CD14-positive monocyte (primary cell): ENCODE results near the gene EXO1. TPM values are rescaled to one million over a fixed set of nuclear protein-coding genes. Genes with fewer than 3 reads are reported as not detected.

Experiments
- DNase-seq, 3 donors: peaks; one replicate each; pipeline ENCODE4 v3.0.0-alpha.2; 2011 to 2022
- H2AFZ ChIP-seq: 2 replicates; pipeline ENCODE4 v1.6.0; 2012; ENCODE audit warnings: mild to moderate bottlenecking, low read depth, low read length, inconsistent platforms; ENCODE audit not compliant: insufficient read depth, poor library complexity, severe bottlenecking
- H3K27ac ChIP-seq, 2 donors: 1 replicate in 1 of 2; 2 replicates in 1 of 2; pipeline ENCODE4 v1.5.1; 2012 to 2013; ENCODE audit warnings: low read length in 2 of 2, control low read depth in 1 of 2, inconsistent platforms in 1 of 2, low read depth in 1 of 2, mild to moderate bottlenecking in 1 of 2
- H3K27me3 ChIP-seq, 2 donors: one replicate each; pipeline versions ENCODE4 v1.6.0 to v1.6.1; 2011 to 2013; ENCODE audit warnings: low read length in 2 of 2; ENCODE audit not compliant: control insufficient read depth in 2 of 2, insufficient read depth in 2 of 2
- H3K36me3 ChIP-seq, 2 donors: replicated peaks in 1 of 2; 1 replicate in 1 of 2; 2 replicates in 1 of 2; pipeline versions ENCODE4 v1.5.1 to v1.6.1; 2012 to 2013; ENCODE audit warnings: low read length in 2 of 2, control low read depth in 1 of 2, inconsistent platforms in 1 of 2, mild to moderate bottlenecking in 1 of 2; ENCODE audit not compliant: insufficient read depth in 2 of 2, control insufficient read depth in 1 of 2
- H3K4me1 ChIP-seq, 2 donors: 1 replicate in 1 of 2; 2 replicates in 1 of 2; pipeline versions ENCODE4 v1.5.1 to v1.6.1; 2012 to 2013; ENCODE audit warnings: low read length in 2 of 2, control low read depth in 1 of 2, inconsistent platforms in 1 of 2, mild to moderate bottlenecking in 1 of 2, moderate library complexity in 1 of 2; ENCODE audit not compliant: insufficient read depth in 2 of 2, control insufficient read depth in 1 of 2
- H3K4me2 ChIP-seq: replicated peaks from 2 replicates; pipeline ENCODE3; 2012; ENCODE audit warnings: low read length, moderate library complexity, mild to moderate bottlenecking; ENCODE audit not compliant: poor library complexity, severe bottlenecking; ENCODE audit errors: extremely low read depth
- H3K4me3 ChIP-seq, 3 experiments: fragments of 200-600 bp in 1 of 3; sonication (generic) in 1 of 3; replicated peaks in 1 of 3; 1 replicate in 2 of 3; 2 replicates in 1 of 3; pipeline ENCODE4 v1.5.1; 2011 to 2013; ENCODE audit warnings: low read length in 3 of 3, mild to moderate bottlenecking in 3 of 3, control low read depth in 2 of 3, low read depth in 2 of 3, inconsistent platforms in 1 of 3, moderate library complexity in 1 of 3
- H3K79me2 ChIP-seq: 2 replicates; pipeline ENCODE4 v1.6.0; 2012; ENCODE audit warnings: mild to moderate bottlenecking, control low read depth, inconsistent platforms, low read length, moderate library complexity; ENCODE audit not compliant: insufficient read depth
- H3K9ac ChIP-seq: 2 replicates; pipeline ENCODE4 v1.6.0; 2017; ENCODE audit warnings: low read length, mild to moderate bottlenecking; ENCODE audit not compliant: insufficient read depth, poor library complexity, severe bottlenecking
- H3K9me3 ChIP-seq, 2 donors: replicated peaks in 1 of 2; 1 replicate in 1 of 2; 2 replicates in 1 of 2; pipeline versions ENCODE4 v1.5.1 to v1.6.1; 2012 to 2013; ENCODE audit warnings: low read length in 2 of 2, control low read depth in 1 of 2; ENCODE audit not compliant: control insufficient read depth in 1 of 2, insufficient read depth in 1 of 2
- H4K20me1 ChIP-seq: 2 replicates; pipeline ENCODE4 v1.6.0; 2012; ENCODE audit warnings: mild to moderate bottlenecking, low read length, control low read depth, moderate library complexity; ENCODE audit not compliant: insufficient read depth
- H3K27ac Mint-ChIP-seq, 7 donors: one replicate each; pipeline ENCODE4 v1.8.0; 2020; ENCODE audit warnings: mild to moderate bottlenecking in 7 of 7, mixed read lengths in 7 of 7, moderate library complexity in 6 of 7, inconsistent platforms in 2 of 7
- H3K27me3 Mint-ChIP-seq, 3 donors: one replicate each; pipeline ENCODE4 v1.8.0; 2021 to 2022; ENCODE audit warnings: low read depth in 3 of 3, mild to moderate bottlenecking in 3 of 3, mixed read lengths in 3 of 3, moderate library complexity in 3 of 3, inconsistent platforms in 1 of 3
- H3K36me3 Mint-ChIP-seq, 2 donors: one replicate each; pipeline ENCODE4 v1.8.0; 2020; ENCODE audit warnings: mixed read lengths in 2 of 2, inconsistent platforms in 1 of 2, mild to moderate bottlenecking in 1 of 2
- H3K4me1 Mint-ChIP-seq: one replicate; pipeline ENCODE4 v1.8.0; 2020; ENCODE audit warnings: mild to moderate bottlenecking, mixed read lengths
- H3K4me3 Mint-ChIP-seq, 2 donors: one replicate each; pipeline ENCODE4 v1.8.0; 2020; ENCODE audit warnings: mild to moderate bottlenecking in 2 of 2, mixed read lengths in 2 of 2, moderate library complexity in 1 of 2
- H3K9me3 Mint-ChIP-seq, 7 donors: one replicate each; pipeline ENCODE4 v1.8.0; 2020 to 2022; ENCODE audit warnings: mixed read lengths in 7 of 7, mild to moderate bottlenecking in 6 of 7, moderate library complexity in 6 of 7, inconsistent platforms in 2 of 7
- CTCF ChIP-seq: fragments of 200-600 bp; IDR thresholded peaks from one replicate; pipeline ENCODE4 v1.8.0; 2022; ENCODE audit warnings: antibody characterized with exemption, mild to moderate bottlenecking
- WGBS: methylation state at CpG from one replicate; pipeline ENCODE4 v1.1.5; 2013; ENCODE audit warnings: missing lambda C conversion rate; ENCODE audit not compliant: insufficient coverage; 5-methylcytosine and 5-hydroxymethylcytosine counted together
- intact Hi-C, 2 donors: fragments of 100-400 bp; cut with micrococcal nuclease; formaldehyde crosslinking; loops; one replicate each; pipeline versions ENCODE4 v1.15.0 to v1.15.1; 2023
- polyA plus RNA-seq, 3 donors: library from polyadenylated mRNA; depleted of rRNA in 1 of 3; unstranded in 2 of 3; stranded (reverse) in 1 of 3; fragments of 300-500 nt in 2 of 3; fragments of >200 nt in 1 of 3; fragmentation: Illumina TruSeq in 2 of 3; gene quantifications; 1 replicate in 2 of 3; 2 replicates in 1 of 3; pipeline ENCODE4 v1.2.3, GENCODE V29; 2012 to 2021

EXO1 gene
- polyA plus RNA-seq, 3 donors, result 0.16 to 0.26 TPM; not detected in 1

GRCh38 chr1:241870746-241871430 is 22.9 kb downstream of the EXO1 start:
- Histone ChIP-seq H3K9ac (no peak overlapping the region), H2AFZ (no peak overlapping the region), H3K79me2 (no peaks in the 10 kb centered on the region), H4K20me1 (no peaks in the 10 kb centered on the region), H3K36me3 (peaks cover 8 to 37% of the 10 kb centered on the region in 2 donors), H3K4me2 (no peak overlapping the region), H3K9me3 (no peaks in the 10 kb centered on the region), H3K27ac (no peak overlapping the region), H3K27me3 (no peaks in the 10 kb centered on the region), H3K4me1 (no peaks in the 10 kb centered on the region), H3K4me3 (no peak overlapping the region)
- H3K4me3 Mint-ChIP-seq, result no peak overlapping the region
- H3K27ac Mint-ChIP-seq, result no peak overlapping the region
- peaks cover 41 to 60% of the 10 kb centered on the region in 2 donors for H3K36me3 Mint-ChIP-seq
- no peak for DNase-seq
- TF ChIP-seq CTCF, result no peak
- H3K9me3 Mint-ChIP-seq, result no peaks in the 10 kb centered on the region
- WGBS, result no CpG with 5 or more reads among the region's 3 CpGs
- H3K4me1 Mint-ChIP-seq, result no peaks in the 10 kb centered on the region
- intact Hi-C loops, result no loop called here
- no peaks in the 10 kb centered on the region for H3K27me3 Mint-ChIP-seq

- WGBS, result no CpG with 5 or more reads among the region's 6 CpGs
- H3K36me3 Mint-ChIP-seq, result peaks cover 25 to 56% of the 10 kb centered on the region in 2 donors
- Histone ChIP-seq H3K4me3 (no peak overlapping the region), H3K79me2 (no peaks in the 10 kb centered on the region), H3K27ac (no peak overlapping the region), H3K27me3 (no peaks in the 10 kb centered on the region), H3K9ac (no peak overlapping the region), H4K20me1 (no peaks in the 10 kb centered on the region), H2AFZ (no peak overlapping the region), H3K4me1 (no peaks in the 10 kb centered on the region), H3K36me3 (peaks cover 8 to 34% of the 10 kb centered on the region in 2 donors), H3K4me2 (no peak overlapping the region), H3K9me3 (no peaks in the 10 kb centered on the region)
- TF ChIP-seq CTCF, result no peak
- no peak overlapping the region for H3K4me3 Mint-ChIP-seq
- no peak overlapping the region for H3K27ac Mint-ChIP-seq
- no peaks in the 10 kb centered on the region for H3K9me3 Mint-ChIP-seq
- intact Hi-C loops, result no loop called here
- no peak for DNase-seq
- H3K27me3 Mint-ChIP-seq, result peaks cover 0 to 1% (median 0%) of the 10 kb centered on the region in 3 donors
- no peaks in the 10 kb centered on the region for H3K4me1 Mint-ChIP-seq
Measured at GRCh38 chr1:241881440-241881839, 33.4 kb downstream of the EXO1 start.
